ENCODE results near the gene PARVB. TPM values are rescaled to one million over a fixed set of nuclear protein-coding genes. Genes with fewer than 3 reads are reported as not detected.

PARVB gene
- total and polyA plus RNA-seq, 11 donors = 54.9 to 172 (median 95.8) TPM

DNA sequence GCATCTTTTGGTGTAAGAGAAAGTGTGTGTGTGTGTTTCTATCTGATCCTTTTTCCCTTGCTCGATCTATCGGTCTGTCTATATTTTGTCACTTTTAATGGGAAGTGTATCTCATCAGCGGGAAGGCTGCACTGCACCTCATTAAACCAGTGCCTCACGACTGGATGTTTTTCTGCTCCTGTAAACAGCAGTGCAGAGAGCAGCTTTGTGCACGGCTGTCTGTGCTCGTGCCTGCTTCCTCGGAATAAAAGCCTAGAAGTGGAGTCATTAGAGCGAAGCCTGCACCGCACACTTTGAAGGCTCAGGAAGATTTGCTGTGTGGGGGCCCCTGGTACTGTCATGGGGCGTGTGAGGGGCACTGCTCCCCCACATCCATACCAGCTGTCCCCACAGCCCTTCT lies 129.6 kb downstream of the PARVB start:
- DNase-seq (no peak), ATAC-seq (no peak)
- H3K27ac ChIP-seq = no peak overlapping the region
- no peaks in the 10 kb centered on the region for H3K4me1 ChIP-seq
- H3K4me3 ChIP-seq = no peak overlapping the region
- TF ChIP-seq, protein P1, sequence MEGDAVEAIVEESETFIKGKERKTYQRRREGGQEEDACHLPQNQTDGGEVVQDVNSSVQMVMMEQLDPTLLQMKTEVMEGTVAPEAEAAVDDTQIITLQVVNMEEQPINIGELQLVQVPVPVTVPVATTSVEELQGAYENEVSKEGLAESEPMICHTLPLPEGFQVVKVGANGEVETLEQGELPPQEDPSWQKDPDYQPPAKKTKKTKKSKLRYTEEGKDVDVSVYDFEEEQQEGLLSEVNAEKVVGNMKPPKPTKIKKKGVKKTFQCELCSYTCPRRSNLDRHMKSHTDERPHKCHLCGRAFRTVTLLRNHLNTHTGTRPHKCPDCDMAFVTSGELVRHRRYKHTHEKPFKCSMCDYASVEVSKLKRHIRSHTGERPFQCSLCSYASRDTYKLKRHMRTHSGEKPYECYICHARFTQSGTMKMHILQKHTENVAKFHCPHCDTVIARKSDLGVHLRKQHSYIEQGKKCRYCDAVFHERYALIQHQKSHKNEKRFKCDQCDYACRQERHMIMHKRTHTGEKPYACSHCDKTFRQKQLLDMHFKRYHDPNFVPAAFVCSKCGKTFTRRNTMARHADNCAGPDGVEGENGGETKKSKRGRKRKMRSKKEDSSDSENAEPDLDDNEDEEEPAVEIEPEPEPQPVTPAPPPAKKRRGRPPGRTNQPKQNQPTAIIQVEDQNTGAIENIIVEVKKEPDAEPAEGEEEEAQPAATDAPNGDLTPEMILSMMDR (IDR thresholded peaks at IDR 0.05) = no peak
- TF ChIP-seq POLR2A (IDR thresholded peaks at IDR 0.05) = no peak
- WGBS, 4 donors = 92 to 93% (median 92%) methylated on average over 10 of the region's 10 CpGs
- H3K36me3 ChIP-seq = peaks cover 0 to 61% (median 41%) of the 10 kb centered on the region in 9 donors
- intact Hi-C loops (cut with DNase I) = no loop called here
- H3K27me3 ChIP-seq = no peaks in the 10 kb centered on the region
- no peaks in the 10 kb centered on the region for H3K9me3 ChIP-seq

DNA sequence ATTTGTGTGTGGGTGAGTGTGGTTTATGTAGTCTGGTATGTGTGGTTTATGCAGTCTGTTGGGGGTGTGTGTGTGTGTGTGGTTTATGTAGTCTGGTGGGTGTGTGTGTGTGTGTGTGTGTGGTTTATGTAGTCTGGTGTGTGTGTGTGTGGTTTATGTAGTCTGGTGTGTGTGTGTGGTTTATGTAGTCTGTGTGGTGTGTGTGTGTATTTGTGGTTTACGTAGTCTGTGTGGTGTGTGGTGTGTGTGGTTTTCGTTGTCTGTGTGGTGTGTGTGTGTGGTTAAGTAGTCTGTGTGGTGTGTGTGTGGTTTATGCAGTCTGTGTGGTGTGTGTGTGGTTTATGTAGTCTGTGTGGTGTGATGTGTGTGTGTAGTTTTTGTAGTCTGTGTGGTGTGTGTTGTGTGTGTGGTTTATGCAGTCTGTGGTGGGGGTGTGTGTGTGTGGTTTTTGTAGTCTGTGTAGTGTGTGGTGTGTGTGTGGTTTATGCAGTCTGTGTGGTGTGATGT lies 130.4 kb downstream of the PARVB start:
- no peak for DNase-seq
- no peaks in the 10 kb centered on the region for H3K4me1 ChIP-seq
- H3K27me3 ChIP-seq = no peaks in the 10 kb centered on the region
- intact Hi-C loops (cut with DNase I) = no loop called here
- no peak overlapping the region for H3K4me3 ChIP-seq
- H3K9me3 ChIP-seq = no peaks in the 10 kb centered on the region
- 87 to 95% (median 91%) methylated on average over 2 of the region's 2 CpGs for WGBS, 4 donors
- no peak overlapping the region for H3K27ac ChIP-seq
- TF ChIP-seq, protein P1 (IDR thresholded peaks at IDR 0.05) = no peak
- no peak for TF ChIP-seq POLR2A (IDR thresholded peaks at IDR 0.05)
- ATAC-seq = no peak
- H3K36me3 ChIP-seq = peaks cover 0 to 66% (median 44%) of the 10 kb centered on the region in 9 donors

GRCh38 chr22:44155115-44155514 lies 131.0 kb downstream of the PARVB start:
- Histone ChIP-seq H3K27ac (no peak overlapping the region), H3K27me3 (no peaks in the 10 kb centered on the region), H3K9me3 (no peaks in the 10 kb centered on the region), H3K4me1 (no peaks in the 10 kb centered on the region), H3K36me3 (peaks cover 0 to 68% (median 46%) of the 10 kb centered on the region in 9 donors), H3K4me3 (no peak overlapping the region)
- TF ChIP-seq, protein P1 (IDR thresholded peaks at IDR 0.05) = no peak
- no peak for TF ChIP-seq POLR2A (IDR thresholded peaks at IDR 0.05)
- 83 to 90% (median 87%) methylated on average over 12 to 14 of the region's 14 CpGs for WGBS, 4 donors
- DNase-seq = no peak
- ATAC-seq = no peak
- intact Hi-C loops (cut with DNase I) = no loop called here

DNA sequence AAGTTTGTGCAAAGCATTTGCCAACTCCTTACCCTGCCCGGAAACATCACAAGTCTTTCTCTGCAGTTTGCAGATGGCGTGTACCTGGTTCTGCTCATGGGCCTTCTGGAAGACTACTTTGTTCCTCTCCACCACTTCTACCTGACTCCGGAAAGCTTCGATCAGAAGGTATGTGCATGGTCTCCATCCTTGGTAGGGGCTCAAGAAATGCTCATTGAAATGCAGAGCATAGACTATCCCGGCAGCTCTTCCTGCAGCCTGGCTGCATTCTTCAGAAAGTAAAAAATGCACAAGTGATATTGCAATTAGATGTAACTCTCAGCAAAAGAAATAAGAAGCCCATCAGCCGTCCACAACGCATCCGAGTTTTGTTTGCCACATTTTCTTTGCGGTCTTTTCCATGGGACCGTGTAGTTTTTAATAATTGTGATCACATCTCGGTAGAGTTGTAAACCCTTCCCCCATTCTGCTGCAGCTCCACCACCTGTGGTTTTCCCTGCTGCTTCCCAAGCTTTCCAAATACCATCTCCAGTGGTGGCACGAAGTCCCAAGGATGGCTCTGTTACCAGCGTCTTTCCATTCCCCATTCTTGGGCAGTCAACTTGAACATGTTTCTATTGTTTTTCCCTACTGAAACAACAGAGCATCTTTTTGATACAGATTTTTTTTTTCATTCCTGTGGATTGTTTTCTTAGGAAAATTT lies 134.0 kb downstream of the PARVB start:
- Histone ChIP-seq H3K27ac (peak overlapping the region in 1 of 12 donors; percentile 78), H3K9me3 (no peaks in the 10 kb centered on the region), H3K4me3 (no peak overlapping the region), H3K36me3 (peaks cover 0 to 66% (median 40%) of the 10 kb centered on the region in 9 donors), H3K27me3 (no peaks in the 10 kb centered on the region), H3K4me1 (no peaks in the 10 kb centered on the region)
- ATAC-seq (no peak), DNase-seq (no peak)
- intact Hi-C loops (cut with DNase I) = no loop called here
- TF ChIP-seq POLR2A (IDR thresholded peaks at IDR 0.05) = no peak
- TF ChIP-seq, protein P1 (IDR thresholded peaks at IDR 0.05) = no peak
- 91 to 94% (median 94%) methylated on average over 10 to 13 of the region's 13 CpGs for WGBS, 4 donors
